ENCODE data around the gene C1orf52.

C1orf52 gene

DNA sequence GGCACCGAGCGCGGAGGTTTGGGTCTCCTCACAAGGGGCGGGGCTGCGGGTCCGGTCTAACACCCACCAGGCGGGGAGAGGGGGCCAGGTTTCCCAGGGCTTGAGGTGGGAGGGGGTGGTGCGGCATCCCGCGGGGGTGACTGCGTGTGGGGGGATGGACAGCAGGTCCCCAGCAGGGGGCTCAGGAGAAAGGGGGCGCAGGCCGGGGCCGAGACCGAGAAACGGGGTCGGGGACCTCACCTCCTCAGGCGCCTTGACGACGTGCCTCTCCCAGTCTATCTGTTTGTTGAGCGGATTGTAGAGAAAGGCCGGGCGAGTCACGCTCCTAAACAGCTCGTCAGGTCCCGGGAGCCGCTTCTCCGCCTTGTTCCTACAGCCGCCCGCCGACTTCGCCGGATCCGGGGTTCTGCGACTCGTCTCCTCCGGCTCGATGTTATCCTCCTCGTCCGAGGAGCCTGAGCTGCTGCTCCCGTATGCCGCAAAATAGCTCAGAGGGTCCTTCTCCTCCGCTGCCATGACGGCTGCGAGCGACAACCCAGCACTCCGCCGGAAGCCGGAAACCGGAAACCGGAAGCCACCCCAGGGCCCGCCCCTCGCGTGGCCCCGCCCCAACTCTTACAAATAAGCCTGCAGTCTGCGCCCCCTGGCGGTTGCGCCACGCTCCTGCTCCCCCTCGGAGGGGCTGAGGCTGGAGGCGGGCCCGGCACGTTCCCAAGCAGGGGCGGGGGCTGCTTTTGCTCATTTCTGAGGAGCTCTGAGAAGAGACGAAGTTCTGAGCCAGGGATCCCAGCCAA is at the start of gene C1orf52:
C1orf52 (minus strand) TSS at position 545 of the 794 bp plus-strand sequence; CDS start at position 516, 29 bp downstream.
- DNase-seq = peak; percentile 97

- DNase-seq = no peak
These were observed 49.4 kb upstream of the C1orf52 start for GRCh38 chr1:85308833-85309350.

DNA sequence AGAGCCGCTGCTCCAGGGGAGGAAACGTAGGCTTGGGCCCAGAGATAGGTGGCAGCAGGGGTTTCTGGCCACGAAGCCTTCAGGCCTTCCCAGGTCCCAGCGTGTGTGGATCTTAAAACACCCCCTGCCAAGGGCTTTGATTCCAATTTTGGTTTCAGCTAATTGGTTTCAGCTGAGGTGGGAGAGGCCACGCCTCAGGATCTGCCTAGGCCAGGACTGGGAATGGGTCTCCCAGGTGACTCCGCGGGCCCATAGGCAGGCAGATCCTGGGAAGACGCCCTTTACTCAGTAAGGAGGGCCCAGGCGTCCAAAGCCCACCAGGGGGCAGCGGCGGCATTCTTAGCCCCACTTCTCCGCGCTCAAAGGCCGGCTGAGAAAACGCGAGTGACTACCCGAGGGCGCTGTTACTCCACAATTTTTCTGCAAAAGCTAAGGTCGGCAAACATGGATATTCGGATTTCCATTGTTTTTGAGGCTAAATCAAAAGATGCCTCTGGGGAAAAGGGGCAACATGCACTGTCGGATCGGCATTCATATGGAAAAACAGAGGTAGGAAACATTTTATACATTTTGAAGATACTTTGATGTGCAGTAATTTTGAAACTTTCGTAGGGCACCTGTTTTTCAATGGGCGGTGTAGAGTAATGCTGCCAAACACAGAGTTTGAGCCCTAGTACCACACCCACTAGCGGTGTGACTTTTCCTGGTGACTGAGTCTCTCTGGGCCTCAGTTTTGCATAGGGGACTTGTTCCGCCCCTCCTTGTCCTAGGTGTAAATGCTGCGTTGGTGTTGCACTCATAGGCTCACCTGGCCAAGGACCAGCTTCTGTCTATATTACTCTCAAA is 48.7 kb upstream of the C1orf52 start:
- peak; percentile 89 for DNase-seq

GRCh38 chr1:85306236-85306635 is 46.8 kb upstream of the C1orf52 start:
- DNase-seq = no peak

GRCh38 chr1:85303440-85304162 is 44.1 kb upstream of the C1orf52 start:
- no peak for DNase-seq

- no peak for DNase-seq
These were observed 40.7 kb upstream of the C1orf52 start for GRCh38 chr1:85300140-85300539.

DNA sequence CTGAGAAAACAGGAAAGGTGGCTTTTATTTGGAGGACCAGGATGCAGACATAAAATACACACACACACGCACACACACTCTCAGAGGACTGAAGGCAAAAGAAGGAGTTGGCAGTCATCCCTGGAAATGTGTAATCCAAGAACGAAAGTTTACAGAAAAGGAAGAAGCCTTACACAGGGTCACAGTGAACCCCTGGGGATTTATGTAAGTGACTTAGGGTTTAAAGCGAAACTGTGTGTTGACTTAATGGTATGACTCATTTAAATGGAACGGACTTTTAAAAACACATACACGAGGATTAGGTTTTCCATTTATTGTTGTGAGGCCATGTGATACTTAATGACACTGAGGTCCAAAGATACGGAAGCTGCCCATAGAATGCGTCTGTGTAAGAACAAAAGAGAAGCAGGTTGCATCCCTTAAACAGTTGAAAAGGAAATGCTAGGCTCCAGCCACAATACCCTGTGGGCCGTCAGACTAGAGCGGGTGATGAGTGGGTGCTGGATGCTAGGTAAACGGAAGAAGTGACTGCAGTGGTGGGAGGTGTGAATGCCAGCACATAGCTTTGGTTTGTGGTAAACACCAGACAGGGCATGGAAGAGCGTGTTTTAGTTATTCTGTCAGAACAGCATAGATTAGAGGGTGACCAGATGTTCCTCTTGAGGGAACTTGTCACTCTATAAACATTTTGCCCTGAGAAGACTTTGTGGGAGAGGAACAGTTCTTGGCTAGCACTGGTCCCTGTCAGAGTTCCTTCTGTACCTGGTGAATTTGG is 38.6 kb upstream of the C1orf52 start:
- DNase-seq = no peak

DNA sequence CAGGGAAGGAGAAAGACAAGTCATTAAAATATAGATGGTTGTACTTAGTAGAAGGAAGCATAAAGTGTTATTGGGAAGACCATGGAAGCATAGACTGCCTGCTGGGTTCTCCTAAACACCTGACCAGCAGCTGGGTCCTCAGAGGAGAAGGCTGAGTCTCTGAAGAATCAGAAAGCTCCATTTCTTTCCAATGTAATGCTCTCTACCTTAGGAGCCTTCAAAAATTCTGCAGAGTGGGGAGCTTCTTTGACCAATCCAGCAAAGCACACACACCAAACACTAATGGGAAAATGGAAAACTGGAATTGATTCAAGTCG is 38.0 kb upstream of the C1orf52 start:
- DNase-seq = no peak

DNA sequence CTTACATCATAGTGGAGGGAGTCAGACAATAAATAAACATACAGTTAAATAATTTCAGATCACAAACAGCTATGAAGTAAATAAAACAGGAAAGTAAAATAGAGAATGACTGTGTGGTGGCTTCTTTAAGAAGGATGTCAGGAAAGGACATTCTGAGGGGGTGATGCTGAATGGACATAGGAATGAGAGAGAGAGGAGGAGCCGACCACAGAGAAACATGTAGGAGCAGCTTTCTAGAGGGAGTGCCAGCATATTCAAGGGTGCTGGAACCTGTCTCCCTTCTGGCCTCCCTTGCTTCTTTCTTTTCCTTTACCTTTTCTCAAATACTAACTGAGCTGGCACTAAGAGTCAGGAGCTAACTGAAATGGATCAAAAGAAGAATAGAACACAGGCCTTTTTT is 37.5 kb upstream of the C1orf52 start:
- no peak for DNase-seq

GRCh38 chr1:85295654-85296053 is 36.2 kb upstream of the C1orf52 start:
- DNase-seq = no peak

- no peak for DNase-seq
These were observed 35.6 kb upstream of the C1orf52 start for GRCh38 chr1:85295006-85295431.

GRCh38 chr1:85290826-85291225 is 31.4 kb upstream of the C1orf52 start:
- DNase-seq = no peak

- no peak for DNase-seq
These were observed 30.4 kb upstream of the C1orf52 start for GRCh38 chr1:85289848-85290335.

DNA sequence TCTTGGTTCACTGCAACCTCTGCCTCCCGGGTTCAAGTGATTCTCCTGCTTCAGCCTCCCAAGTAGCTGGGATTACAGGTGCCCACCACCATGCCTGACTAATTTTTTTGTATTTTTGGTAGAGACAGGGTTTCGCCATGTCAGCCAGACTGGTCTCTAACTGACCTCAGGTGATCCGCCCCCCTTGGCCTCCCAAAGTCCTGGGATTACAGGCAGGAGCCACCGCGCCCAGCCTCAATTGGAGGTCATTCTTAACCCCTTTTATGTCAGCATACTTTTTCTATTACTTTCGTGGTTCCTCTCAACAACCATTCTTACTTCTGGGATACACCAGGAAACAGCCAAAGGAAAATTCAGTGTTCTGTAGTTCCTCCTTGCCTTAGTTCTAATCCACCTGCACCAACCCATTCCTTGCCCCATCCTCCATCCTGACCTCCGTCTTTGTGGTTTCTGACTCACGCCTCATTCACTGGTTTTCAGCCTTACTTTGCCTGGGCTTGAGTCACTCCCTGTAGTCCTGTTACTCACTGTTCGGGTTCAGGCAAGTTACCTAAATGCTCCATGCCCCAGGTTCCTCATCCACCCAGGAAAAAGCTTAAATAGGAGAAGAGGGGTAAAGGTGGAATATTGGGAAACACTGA is 29.9 kb upstream of the C1orf52 start:
- no peak for DNase-seq

DNA sequence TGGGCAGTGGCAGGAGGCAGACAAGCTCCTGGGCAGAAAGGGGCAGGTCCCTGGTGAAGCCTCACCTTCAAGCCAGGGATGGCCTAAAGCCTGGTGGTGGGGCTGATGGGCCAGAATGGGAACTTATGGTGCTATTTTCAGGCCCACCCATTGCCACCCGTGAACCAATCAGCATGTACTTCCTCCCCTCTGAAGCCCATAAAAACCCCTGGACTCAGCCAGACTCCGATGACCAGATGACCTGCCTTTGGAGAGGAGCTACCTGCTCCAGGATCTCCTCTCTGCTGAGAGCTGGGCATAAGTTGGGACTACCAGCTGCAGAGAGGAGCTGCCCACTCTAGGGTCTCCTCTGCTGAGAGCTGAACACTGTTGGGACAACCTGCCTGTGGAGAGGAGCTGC is 24.7 kb upstream of the C1orf52 start:
- no peak for DNase-seq

- DNase-seq = no peak
These were observed 24.2 kb upstream of the C1orf52 start for GRCh38 chr1:85283475-85284199.

GRCh38 chr1:85282424-85282823 is 23.0 kb upstream of the C1orf52 start:
- DNase-seq = no peak

DNA sequence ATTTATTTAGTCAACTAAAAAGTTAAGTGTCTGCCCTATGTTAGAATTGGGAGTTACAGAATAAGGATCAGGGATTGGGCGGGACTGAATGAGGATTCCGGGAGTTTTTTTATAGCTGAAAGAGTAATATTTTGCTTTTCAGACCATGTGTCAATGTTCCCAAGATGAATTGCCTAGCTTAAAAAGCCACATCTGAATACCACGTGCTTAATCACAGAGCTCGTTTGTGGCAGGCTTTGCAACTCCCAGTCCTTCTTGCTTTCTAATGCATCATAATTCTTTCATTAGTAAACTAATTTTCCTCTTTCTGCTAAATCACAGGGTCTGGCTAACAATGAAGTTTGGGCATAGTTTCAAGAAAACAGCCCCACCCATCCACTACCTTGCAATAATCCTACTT is 21.2 kb upstream of the C1orf52 start:
- no peak for DNase-seq

GRCh38 chr1:85279458-85280080 is 20.1 kb upstream of the C1orf52 start:
- no peak for DNase-seq

DNA sequence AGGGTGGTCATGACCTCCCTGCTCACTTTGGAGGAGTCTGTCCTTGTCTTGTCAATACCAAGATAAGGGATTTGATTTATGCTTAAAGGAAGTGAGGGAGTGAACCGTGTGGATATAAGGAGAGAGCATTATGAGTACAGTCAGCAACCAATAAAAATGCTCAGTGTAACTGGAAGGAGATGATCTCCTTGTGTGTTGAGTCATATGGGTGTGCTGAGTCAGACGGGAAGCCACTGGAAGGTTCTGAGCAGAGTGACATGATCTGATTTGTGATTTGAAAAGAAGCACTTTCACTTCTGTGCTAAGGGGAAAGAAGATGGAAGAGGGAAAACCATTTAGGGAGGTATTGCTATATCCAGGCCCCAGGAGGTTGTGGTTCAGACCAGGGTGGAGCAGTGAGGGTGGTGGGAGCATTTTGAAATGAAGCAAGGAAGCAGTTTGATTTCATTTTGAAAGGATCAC is 19.4 kb upstream of the C1orf52 start:
- DNase-seq = no peak
